Activated CD4-positive, alpha-beta memory T cell treated with anti-CD3 and anti-CD28 coated beads, Interleukin-2, amount 10 ng/mL, durations not matched to agents 7 days and 5 days (primary cell): ENCODE data around the gene FBXL7. TPM values are rescaled to one million over a fixed set of nuclear protein-coding genes. Genes with fewer than 3 reads are reported as not detected.
"Not testable (repeated sequence)": the region's sequence is repeated elsewhere in the genome, so short reads cannot be mapped to it uniquely, and the experiment has no call there.

Experiments used
- CTCF ChIA-PET: fragments of 350-600 bp; sonication (Branson Sonifier 250); formaldehyde crosslinking; loops from one replicate; lab custom pipeline; 2021; ENCODE audit warnings: antibody characterized with exemption, inconsistent platforms; lab: Charles Lee
- POLR2A ChIA-PET: fragments of 350-600 bp; sonication (Branson Sonifier 250); formaldehyde crosslinking; loops from one replicate; lab custom pipeline; 2021; ENCODE audit warnings: antibody characterized with exemption; lab: Charles Lee
- DNase-seq: peaks from one replicate; pipeline ENCODE4 v3.0.0-alpha.2; 2020
- H3K27ac Mint-ChIP-seq: one replicate; pipeline ENCODE4 v1.8.0; 2021; ENCODE audit warnings: mild to moderate bottlenecking, mixed read lengths
- H3K27me3 Mint-ChIP-seq: one replicate; pipeline ENCODE4 v1.8.0; 2021; ENCODE audit warnings: mixed read lengths
- H3K36me3 Mint-ChIP-seq: one replicate; pipeline ENCODE4 v1.8.0; 2021; ENCODE audit warnings: low read depth, mixed read lengths
- H3K4me1 Mint-ChIP-seq: one replicate; pipeline ENCODE4 v1.8.0; 2021; ENCODE audit warnings: mixed read lengths
- H3K4me3 Mint-ChIP-seq: one replicate; pipeline ENCODE4 v1.8.0; 2021; ENCODE audit warnings: mild to moderate bottlenecking, mixed read lengths
- H3K9me3 Mint-ChIP-seq: one replicate; pipeline ENCODE4 v1.8.0; 2021; ENCODE audit warnings: mixed read lengths
- total RNA-seq, 2 experiments: library from RNA; stranded (reverse); gene quantifications; one replicate each; pipeline ENCODE4 v1.2.3, GENCODE V29; 2021

Gene FBXL7
- total RNA-seq, 2 experiments from 2014 or later, result not detected

DNA sequence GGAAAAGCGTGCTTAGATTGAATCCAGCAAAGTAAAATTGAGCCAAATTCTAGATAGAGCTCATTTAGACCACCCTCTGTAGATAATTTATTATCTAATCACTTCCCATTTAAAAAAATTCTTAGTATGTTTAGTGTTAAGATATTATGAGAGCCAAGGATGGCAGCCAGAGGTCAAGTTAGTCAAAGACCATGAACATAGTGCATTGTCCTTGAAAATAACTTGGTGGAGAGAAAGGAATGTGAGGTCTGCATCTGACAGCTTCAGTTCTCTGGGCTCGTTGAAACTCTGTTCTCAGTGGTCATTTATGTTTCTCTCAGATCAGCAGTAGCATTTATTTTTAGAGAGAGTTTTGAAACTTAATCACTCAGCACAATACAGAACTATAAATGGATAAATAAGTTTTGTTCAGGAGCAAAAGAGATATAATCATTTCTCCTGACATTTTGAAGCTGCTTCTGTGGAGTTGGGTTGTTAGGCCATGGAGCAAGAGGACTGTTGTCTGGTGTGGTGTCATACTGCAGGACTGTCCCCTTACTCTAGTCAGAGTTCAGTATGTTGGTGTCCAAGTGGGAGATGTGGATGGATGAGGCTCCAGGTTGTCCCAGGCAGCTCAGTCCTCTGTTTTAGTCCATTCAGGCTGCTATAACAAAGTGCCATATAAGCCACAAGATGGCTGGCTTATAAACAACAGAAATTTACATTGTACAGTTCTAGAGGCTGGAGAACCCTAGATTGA, 337.7 kb downstream of the FBXL7 start:
- no peak overlapping the region for H3K4me3 Mint-ChIP-seq
- no peaks in the 10 kb centered on the region for H3K4me1 Mint-ChIP-seq
- no peak for DNase-seq
- no peaks in the 10 kb centered on the region for H3K27me3 Mint-ChIP-seq
- H3K27ac Mint-ChIP-seq, result no peak overlapping the region
- H3K9me3 Mint-ChIP-seq, result peaks cover 11% of the 10 kb centered on the region
- H3K36me3 Mint-ChIP-seq, result no peaks in the 10 kb centered on the region
- CTCF ChIA-PET, result no interaction called here
- POLR2A ChIA-PET, result no interaction called here

DNA sequence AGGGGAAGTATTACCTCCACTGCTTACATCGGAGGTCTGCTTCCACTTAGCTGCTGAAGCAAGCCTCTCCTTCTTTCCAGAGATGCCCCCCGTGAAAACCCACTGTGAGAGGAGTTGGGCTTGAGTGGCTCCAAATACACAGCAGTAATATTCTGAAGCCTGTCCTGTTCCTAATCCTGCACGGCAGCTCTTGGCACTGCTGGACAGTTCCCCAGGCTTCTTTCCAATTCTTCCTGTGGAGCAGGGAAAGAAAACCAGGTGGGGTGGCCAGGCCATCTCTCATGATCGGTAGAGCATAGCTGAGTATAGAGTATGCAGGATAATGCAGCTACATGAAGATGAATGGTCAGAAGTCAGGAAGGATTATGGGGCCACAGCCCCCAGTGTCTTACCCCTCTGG, 344.3 kb downstream of the FBXL7 start:
- CTCF ChIA-PET, result no interaction called here
- no peak for DNase-seq
- Mint-ChIP-seq H3K27ac (no peak overlapping the region), H3K4me1 (no peaks in the 10 kb centered on the region), H3K36me3 (no peaks in the 10 kb centered on the region), H3K9me3 (peaks cover 16% of the 10 kb centered on the region), H3K27me3 (no peaks in the 10 kb centered on the region), H3K4me3 (no peak overlapping the region)
- POLR2A ChIA-PET, result no interaction called here

DNA sequence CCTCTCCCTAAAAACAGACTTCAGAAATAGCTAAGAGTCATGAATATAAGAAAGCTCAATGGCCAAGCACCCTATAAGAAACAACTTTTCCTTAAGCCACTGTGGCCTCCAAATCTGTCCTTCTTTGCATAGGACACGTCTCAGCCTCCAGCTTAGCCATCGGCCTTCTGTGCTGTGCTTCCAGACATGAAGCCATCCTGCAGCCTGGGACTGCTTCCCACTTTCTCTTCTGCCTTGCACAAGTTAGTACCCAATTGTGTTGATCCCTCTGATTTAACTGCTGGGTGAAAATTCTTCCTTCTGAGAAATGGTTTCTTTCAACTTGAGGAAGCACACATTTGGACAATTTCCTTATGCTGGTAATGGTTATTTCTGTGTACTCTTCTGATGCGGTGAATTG, 344.9 kb downstream of the FBXL7 start:
- no peak for DNase-seq
- no peak overlapping the region for H3K4me3 Mint-ChIP-seq
- H3K27me3 Mint-ChIP-seq, result no peaks in the 10 kb centered on the region
- POLR2A ChIA-PET, result no interaction called here
- no peaks in the 10 kb centered on the region for H3K36me3 Mint-ChIP-seq
- CTCF ChIA-PET, result no interaction called here
- H3K4me1 Mint-ChIP-seq, result no peaks in the 10 kb centered on the region
- peaks cover 16% of the 10 kb centered on the region for H3K9me3 Mint-ChIP-seq
- no peak overlapping the region for H3K27ac Mint-ChIP-seq

DNA sequence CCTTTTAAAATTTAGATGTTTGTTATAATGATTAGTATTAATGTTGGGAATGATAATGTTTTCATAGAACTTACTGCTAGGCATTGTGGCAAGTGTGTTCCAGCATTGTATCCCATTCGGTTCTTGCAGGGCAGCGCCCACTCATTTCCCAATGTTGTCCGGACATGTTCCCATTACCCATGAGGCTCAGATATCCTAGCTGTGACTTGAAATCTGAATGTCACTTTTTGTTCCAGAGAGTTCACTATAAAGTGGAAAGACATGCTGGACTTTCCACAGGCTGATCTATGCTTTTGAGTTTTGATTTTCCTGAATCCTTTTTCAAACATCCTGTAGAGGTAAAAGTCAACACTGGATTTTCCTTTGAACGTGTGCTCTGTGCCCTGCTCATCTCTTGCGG, 350.6 kb downstream of the FBXL7 start:
- H3K27me3 Mint-ChIP-seq, result no peaks in the 10 kb centered on the region

DNA sequence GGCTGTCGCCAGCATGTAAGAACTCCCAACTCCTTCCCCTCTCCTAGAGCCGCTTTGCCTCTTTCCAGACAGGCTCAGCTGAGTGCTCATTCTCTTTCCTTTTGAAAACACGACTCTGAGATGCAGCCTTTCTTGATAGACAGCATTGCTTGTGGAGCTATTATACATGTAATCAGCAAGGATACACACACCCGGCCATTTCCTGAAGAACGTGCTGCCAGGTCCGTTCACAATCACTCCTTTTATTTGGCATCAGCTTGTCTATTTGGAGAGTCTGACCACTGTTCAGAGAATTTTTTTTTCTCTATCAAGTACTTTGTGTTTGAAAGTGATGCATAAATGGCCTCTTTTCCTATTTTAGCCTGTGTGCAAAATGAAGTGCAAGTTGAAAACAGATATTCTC, 351.0 kb downstream of the FBXL7 start:
- H3K36me3 Mint-ChIP-seq, result no peaks in the 10 kb centered on the region
- no peak overlapping the region for H3K4me3 Mint-ChIP-seq
- POLR2A ChIA-PET, result no interaction called here
- H3K4me1 Mint-ChIP-seq, result no peaks in the 10 kb centered on the region
- DNase-seq, result no peak
- H3K27ac Mint-ChIP-seq, result no peak overlapping the region
- CTCF ChIA-PET, result no interaction called here
- no peaks in the 10 kb centered on the region for H3K27me3 Mint-ChIP-seq
- H3K9me3 Mint-ChIP-seq, result peaks cover 6% of the 10 kb centered on the region

More for the DNA sequence above, 350.6 kb downstream of the FBXL7 start:
- POLR2A ChIA-PET, result no interaction called here
- Mint-ChIP-seq H3K27ac (no peak overlapping the region), H3K9me3 (peaks cover 6% of the 10 kb centered on the region), H3K4me1 (no peaks in the 10 kb centered on the region), H3K36me3 (no peaks in the 10 kb centered on the region), H3K4me3 (no peak overlapping the region)
- no peak for DNase-seq
- CTCF ChIA-PET, result no interaction called here

DNA sequence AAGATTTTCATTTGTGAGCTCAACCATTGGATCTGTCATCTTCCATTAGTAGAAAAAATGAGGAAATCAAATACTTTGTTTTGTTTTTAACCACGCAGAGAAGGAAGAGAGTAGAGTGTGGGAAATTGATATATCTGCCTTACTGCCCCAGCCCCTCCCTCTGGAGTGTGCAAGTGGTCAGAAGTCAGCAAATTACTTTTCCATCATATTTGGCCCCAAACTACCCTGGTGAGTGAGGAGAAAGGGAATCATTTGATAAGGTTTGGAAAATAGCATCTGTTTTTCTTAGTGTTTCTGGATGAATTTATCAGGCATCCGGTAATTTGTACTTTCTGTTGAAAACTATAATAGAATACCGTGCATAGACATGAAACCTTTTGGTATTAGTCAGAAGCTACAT, 352.2 kb downstream of the FBXL7 start:
- Mint-ChIP-seq H3K4me3 (no peak overlapping the region), H3K9me3 (peaks cover 6% of the 10 kb centered on the region), H3K27ac (no peak overlapping the region), H3K36me3 (no peaks in the 10 kb centered on the region), H3K4me1 (no peaks in the 10 kb centered on the region), H3K27me3 (no peaks in the 10 kb centered on the region)
- CTCF ChIA-PET, result no interaction called here
- no peak for DNase-seq
- POLR2A ChIA-PET, result no interaction called here

DNA sequence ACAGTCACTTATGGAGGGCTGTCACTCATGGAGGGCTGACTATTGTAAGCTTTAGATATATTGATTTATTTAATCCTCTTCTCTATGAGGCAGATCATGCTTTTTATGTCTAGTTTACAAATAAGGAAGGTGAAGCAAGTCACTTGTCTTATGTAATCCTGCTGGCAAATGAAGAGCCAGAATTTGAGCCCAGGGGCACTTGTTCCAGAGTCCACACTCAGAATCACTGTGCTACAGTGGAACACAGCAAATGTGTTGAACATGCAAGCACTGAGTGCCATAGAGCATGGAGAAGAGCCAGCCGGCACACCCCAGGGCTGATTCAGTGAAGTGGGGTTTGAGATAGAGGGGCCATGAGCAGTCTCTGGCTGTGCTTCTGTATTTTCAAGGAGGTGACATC, 353.0 kb downstream of the FBXL7 start:
- DNase-seq, result no peak
- ChIA-PET POLR2A (no interaction called here), CTCF (no interaction called here)
- H3K4me1 Mint-ChIP-seq, result no peaks in the 10 kb centered on the region
- H3K27me3 Mint-ChIP-seq, result no peaks in the 10 kb centered on the region
- H3K9me3 Mint-ChIP-seq, result peaks cover 6% of the 10 kb centered on the region
- no peaks in the 10 kb centered on the region for H3K36me3 Mint-ChIP-seq
- no peak overlapping the region for H3K27ac Mint-ChIP-seq
- no peak overlapping the region for H3K4me3 Mint-ChIP-seq

DNA sequence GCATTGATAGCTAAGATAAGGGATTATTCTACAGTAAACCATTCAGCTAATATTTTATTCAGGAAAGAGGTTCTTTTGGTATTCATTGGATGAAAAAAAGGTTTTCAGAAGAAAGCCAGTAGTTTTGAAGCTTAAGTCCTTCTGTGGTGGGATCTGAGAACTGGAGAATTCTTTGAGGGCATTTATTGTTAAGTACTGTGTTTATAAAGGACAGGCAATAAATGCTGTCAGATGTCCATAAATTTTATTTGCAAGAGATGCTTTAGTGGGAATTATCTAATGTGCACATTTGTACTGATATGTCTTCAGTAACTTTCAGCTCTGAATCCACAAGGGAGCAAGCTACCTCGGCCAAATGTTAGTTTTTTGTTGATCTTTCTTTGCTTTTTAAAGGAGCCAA, 358.3 kb downstream of the FBXL7 start:
- ChIA-PET POLR2A (no interaction called here), CTCF (no interaction called here)
- H3K4me3 Mint-ChIP-seq, result no peak overlapping the region
- no peak overlapping the region for H3K27ac Mint-ChIP-seq
- H3K36me3 Mint-ChIP-seq, result no peaks in the 10 kb centered on the region
- no peaks in the 10 kb centered on the region for H3K27me3 Mint-ChIP-seq
- no peaks in the 10 kb centered on the region for H3K4me1 Mint-ChIP-seq
- H3K9me3 Mint-ChIP-seq, result peaks cover 14% of the 10 kb centered on the region
- DNase-seq, result no peak

DNA sequence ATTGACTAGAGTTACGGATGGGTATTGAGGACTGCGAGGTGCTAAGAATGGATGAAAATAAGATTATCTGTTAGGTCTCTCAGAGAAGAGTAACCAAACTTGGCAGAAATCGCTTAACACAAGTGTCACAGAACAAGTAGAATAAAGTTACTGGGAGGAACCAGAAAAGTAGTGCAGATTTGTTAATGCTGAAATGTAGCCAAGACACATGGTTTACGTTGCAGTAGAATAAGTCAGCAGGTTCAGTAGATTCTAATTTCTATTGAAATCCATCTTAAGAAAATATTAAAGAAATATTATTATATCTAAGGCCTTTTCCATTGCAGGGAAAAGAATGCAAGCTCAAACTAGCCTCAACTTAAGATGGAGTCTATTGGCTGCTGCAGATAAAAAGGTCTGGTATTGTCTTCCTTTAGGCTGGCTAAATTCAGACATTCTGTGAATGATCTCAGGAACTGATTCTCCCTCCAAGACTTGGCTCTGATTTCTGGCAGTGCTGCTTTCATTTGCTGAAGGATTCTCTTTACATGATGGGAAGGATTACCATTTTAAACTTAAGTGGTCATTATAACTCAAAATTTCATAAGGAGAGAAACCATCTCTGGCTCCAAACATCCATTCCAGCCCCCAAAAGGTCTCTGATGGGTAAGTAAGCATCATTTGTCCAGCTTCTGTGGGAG, 364.7 kb downstream of the FBXL7 start:
- DNase-seq, result no peak
- no peaks in the 10 kb centered on the region for H3K4me1 Mint-ChIP-seq
- H3K9me3 Mint-ChIP-seq, result peaks cover 19% of the 10 kb centered on the region
- H3K27me3 Mint-ChIP-seq, result no peaks in the 10 kb centered on the region
- CTCF ChIA-PET, result no interaction called here
- no peaks in the 10 kb centered on the region for H3K36me3 Mint-ChIP-seq
- POLR2A ChIA-PET, result no interaction called here
- no peak overlapping the region for H3K27ac Mint-ChIP-seq
- H3K4me3 Mint-ChIP-seq, result no peak overlapping the region

DNA sequence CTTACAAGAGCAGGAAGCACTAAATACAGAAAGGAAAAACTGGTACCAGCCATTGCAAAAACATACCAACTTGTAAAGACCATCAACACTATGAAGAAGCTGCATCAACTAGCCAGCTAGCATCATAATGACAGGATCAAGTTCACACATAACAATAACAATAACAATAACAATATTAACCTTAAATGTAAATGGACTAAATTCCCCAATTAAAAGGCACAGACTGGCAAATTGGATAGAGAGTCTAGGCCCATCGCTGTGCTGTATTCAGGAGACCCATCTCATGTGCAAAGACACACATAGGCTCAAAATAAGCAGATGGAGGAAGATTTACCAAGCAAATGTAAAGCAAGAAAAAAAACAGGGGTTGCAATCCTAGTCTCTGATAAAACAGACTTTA, 372.3 kb downstream of the FBXL7 start:
- H3K4me3 Mint-ChIP-seq, H3K36me3 Mint-ChIP-seq, POLR2A ChIA-PET, H3K4me1 Mint-ChIP-seq, CTCF ChIA-PET, H3K27me3 Mint-ChIP-seq, DNase-seq, H3K27ac Mint-ChIP-seq: not testable (repeated sequence)
- peaks cover 23% of the 10 kb centered on the region for H3K9me3 Mint-ChIP-seq

DNA sequence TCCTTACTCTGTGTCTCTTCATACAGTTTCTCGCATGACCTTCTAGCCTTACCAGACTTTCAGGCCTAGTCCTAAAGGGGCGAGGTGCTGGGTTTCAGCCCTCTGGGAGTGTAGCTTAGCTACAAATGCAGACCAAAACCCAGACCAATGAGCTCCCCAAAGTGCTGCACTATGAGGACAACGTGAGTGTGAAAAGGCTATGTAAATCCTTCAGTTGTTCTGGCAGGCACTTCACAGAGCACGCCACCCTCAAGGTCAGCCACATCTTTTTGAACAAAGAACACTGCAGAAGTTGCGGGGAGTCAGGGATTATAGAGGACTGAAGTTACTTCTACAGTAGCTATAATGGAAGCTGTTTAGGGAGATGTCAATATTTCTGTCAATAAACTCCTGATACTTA, 377.9 kb downstream of the FBXL7 start:
- Mint-ChIP-seq H3K27me3 (no peaks in the 10 kb centered on the region), H3K9me3 (peaks cover 6% of the 10 kb centered on the region), H3K27ac (no peak overlapping the region), H3K4me3 (no peak overlapping the region), H3K4me1 (no peaks in the 10 kb centered on the region), H3K36me3 (no peaks in the 10 kb centered on the region)
- no peak for DNase-seq
- ChIA-PET CTCF (no interaction called here), POLR2A (no interaction called here)

DNA sequence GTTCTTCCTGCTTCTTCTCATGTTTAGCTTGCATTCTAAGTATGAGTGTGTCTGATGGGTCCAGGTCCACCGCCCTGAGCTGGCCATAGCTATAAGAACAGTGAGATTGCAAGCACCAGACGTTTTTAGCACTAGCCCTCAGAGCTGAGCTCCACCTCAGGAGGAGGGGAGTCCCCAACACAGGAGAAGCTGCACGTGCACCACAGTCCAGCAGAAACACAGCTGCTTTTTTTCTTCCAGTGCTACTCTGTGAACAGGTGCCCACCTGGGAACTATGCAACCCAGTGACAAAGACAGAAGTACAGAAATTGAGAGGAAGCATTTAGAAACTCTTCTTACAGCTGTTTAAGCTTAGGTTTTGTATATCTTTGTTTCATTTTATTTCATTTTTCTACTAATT, 380.2 kb downstream of the FBXL7 start:
- H3K27me3 Mint-ChIP-seq, result no peaks in the 10 kb centered on the region
- H3K36me3 Mint-ChIP-seq, result no peaks in the 10 kb centered on the region
- DNase-seq, result no peak
- no peaks in the 10 kb centered on the region for H3K4me1 Mint-ChIP-seq
- H3K4me3 Mint-ChIP-seq, result no peak overlapping the region
- no peaks in the 10 kb centered on the region for H3K9me3 Mint-ChIP-seq
- CTCF ChIA-PET, result no interaction called here
- POLR2A ChIA-PET, result no interaction called here
- no peak overlapping the region for H3K27ac Mint-ChIP-seq

DNA sequence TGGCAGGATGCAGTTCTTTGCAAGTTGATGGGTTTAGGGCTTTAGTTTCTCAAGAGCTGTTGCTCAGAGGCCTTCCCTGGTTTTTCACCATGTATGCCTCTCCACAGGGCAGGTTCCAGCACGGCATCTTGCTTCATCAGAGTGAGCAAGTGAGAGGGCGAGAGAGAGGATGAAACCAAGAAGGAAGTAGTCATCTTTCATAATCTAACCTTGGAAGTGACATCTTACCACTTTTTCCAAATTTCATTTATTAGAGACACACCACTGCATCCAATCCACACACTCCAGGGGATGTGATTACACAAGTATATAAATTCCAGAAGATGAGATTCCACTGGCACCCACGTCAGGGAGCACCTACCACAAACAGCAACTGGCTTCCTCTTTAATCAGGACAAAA, 385.2 kb downstream of the FBXL7 start:
- POLR2A ChIA-PET, result no interaction called here
- no peaks in the 10 kb centered on the region for H3K27me3 Mint-ChIP-seq
- H3K4me3 Mint-ChIP-seq, result no peak overlapping the region
- H3K36me3 Mint-ChIP-seq, result no peaks in the 10 kb centered on the region
- no peak overlapping the region for H3K27ac Mint-ChIP-seq
- CTCF ChIA-PET, result no interaction called here
- H3K4me1 Mint-ChIP-seq, result no peaks in the 10 kb centered on the region
- DNase-seq, result no peak
- peaks cover 3% of the 10 kb centered on the region for H3K9me3 Mint-ChIP-seq

DNA sequence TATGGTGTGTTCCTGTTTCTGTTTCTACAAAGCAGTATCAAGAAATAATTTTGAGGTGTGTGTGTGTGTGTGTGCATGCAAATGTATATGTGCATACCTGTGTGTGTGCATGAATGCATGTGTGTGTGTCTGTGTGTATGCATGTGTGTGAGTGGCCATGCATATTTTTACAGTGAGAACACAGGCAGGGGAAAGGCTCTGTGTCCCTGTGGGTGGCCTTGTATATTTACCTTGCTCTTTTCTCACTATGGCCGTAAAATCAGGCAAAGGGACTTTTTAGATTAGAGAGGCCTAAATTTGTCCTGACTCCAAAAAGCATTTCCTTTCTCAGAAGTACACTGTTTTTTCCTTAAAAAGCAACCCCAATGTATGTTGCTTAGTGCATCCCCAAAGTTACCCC, 386.2 kb downstream of the FBXL7 start:
- Mint-ChIP-seq H3K27me3 (no peaks in the 10 kb centered on the region), H3K9me3 (peaks cover 5% of the 10 kb centered on the region), H3K4me3 (no peak overlapping the region), H3K4me1 (no peaks in the 10 kb centered on the region), H3K36me3 (no peaks in the 10 kb centered on the region), H3K27ac (no peak overlapping the region)
- no peak for DNase-seq
- POLR2A ChIA-PET, result no interaction called here
- CTCF ChIA-PET, result no interaction called here
